HCT116 (cell line): Measurements from ENCODE around the gene PDE9A. TPM values are rescaled to one million over a fixed set of nuclear protein-coding genes. Genes with fewer than 3 reads are reported as not detected.

ENCODE experiments used
- ATAC-seq: fragments of 200-7000 bp; cut with Tn5 transposase; 2 replicates; pipeline ENCODE4 v1.9.1; 2020; ENCODE audit warnings: mild to moderate bottlenecking, moderate library complexity
- BruUV-seq: library from RNA; stranded (reverse); fragments of 400-500 nt; replicated peaks from 2 replicates; lab custom pipeline; 2021; lab: Mats Ljungman, UMichigan
- CTCF ChIA-PET: fragments of 300-600 bp; sonication (Branson Sonifier 250); formaldehyde crosslinking; loops from one replicate; lab custom pipeline; 2021; ENCODE audit warnings: antibody characterized with exemption; lab: Charles Lee
- POLR2A ChIA-PET: fragments of 300-600, 350-600 bp; sonication (Branson Sonifier 250); formaldehyde crosslinking; loops from one replicate; lab custom pipeline; 2021; ENCODE audit warnings: antibody characterized with exemption; lab: Charles Lee
- RAD21 ChIA-PET, 2 experiments: fragments of 300-600 bp; sonication (Branson Sonifier 250); formaldehyde crosslinking; loops; one replicate each; lab custom pipeline; 2023; ENCODE audit warnings: low total read pairs in 2 of 2; ENCODE audit not compliant: uncharacterized antibody in 2 of 2, unreplicated experiment in 2 of 2, low non-redundant PET in 1 of 2; lab: Charles Lee
- DNase-seq: peaks from one replicate; pipeline ENCODE4 v3.0.0-alpha.2; 2010; ENCODE audit warnings: low read depth, low spot score
- H2AFZ ChIP-seq: fragments of 200-600 bp; shearing (Covaris generic), sonication (generic); 2 replicates; pipeline ENCODE4 v1.6.1; 2017; ENCODE audit warnings: low read depth, mixed run types, mixed read lengths, antibody characterized with exemption, low read length; ENCODE audit not compliant: poor library complexity, severe bottlenecking
- H3K27ac ChIP-seq: 2 replicates; pipeline ENCODE4 v1.5.1; 2012; ENCODE audit warnings: low read depth, low read length
- H3K27me3 ChIP-seq: fragments of 200-600 bp; sonication (generic); 2 replicates; pipeline ENCODE4 v1.6.1; 2016; ENCODE audit warnings: mixed run types, low read length, mixed read lengths; ENCODE audit not compliant: insufficient read depth
- H3K36me3 ChIP-seq, 2 experiments: fragments of 200-500 bp in 1 of 2; fragments of 200-600 bp in 1 of 2; sonication (Bioruptor generic) in 1 of 2; sonication (generic) in 1 of 2; 2 replicates each; pipeline versions ENCODE4 v1.5.1 to v1.6.1; 2014 to 2016; ENCODE audit warnings: low read length in 2 of 2, inconsistent platforms in 1 of 2, mixed read lengths in 1 of 2, mixed run types in 1 of 2; ENCODE audit not compliant: insufficient read depth in 2 of 2, control insufficient read depth in 1 of 2
- H3K4me1 ChIP-seq, 2 experiments: fragments of 200-600 bp in 1 of 2; sonication (generic) in 1 of 2; 2 replicates each; pipeline versions ENCODE4 v1.5.1 to v1.6.1; 2012 to 2017; ENCODE audit warnings: low read length in 2 of 2, inconsistent platforms in 1 of 2, mild to moderate bottlenecking in 1 of 2, mixed read lengths in 1 of 2, mixed run types in 1 of 2, moderate library complexity in 1 of 2; ENCODE audit not compliant: insufficient read depth in 2 of 2, control insufficient read depth in 1 of 2
- H3K4me2 ChIP-seq: fragments of 200-600 bp; sonication (generic); 2 replicates; pipeline ENCODE4 v1.6.1; 2017; ENCODE audit warnings: mixed run types, low read length, mixed read lengths
- H3K4me3 ChIP-seq, 2 experiments: fragments of 200-600 bp in 1 of 2; sonication (generic) in 1 of 2; replicated peaks in 1 of 2; 2 replicates each; pipeline ENCODE4 v1.5.1; 2011 to 2016; ENCODE audit warnings: low read length in 2 of 2, control low read depth in 1 of 2, low read depth in 1 of 2, mild to moderate bottlenecking in 1 of 2, mixed read lengths in 1 of 2, mixed run types in 1 of 2
- H3K79me2 ChIP-seq: fragments of 200-600 bp; sonication (generic); 2 replicates; pipeline ENCODE4 v1.6.1; 2017; ENCODE audit warnings: mild to moderate bottlenecking, mixed run types, low read length, moderate library complexity, mixed read lengths; ENCODE audit not compliant: insufficient read depth
- H3K9ac ChIP-seq: fragments of 200-600 bp; sonication (generic); 2 replicates; pipeline ENCODE4 v1.6.1; 2016; ENCODE audit warnings: low read length, mixed read lengths
- H3K9me2 ChIP-seq: fragments of 200-600 bp; sonication (generic), shearing (Covaris generic); 2 replicates; pipeline ENCODE4 v1.6.1; 2017; ENCODE audit warnings: mixed run types, mild to moderate bottlenecking, moderate library complexity; ENCODE audit not compliant: insufficient read depth
- H3K9me3 ChIP-seq, 2 experiments: fragments of 200-500 bp in 1 of 2; fragments of 200-600 bp in 1 of 2; sonication (Bioruptor generic) in 1 of 2; sonication (generic) in 1 of 2; 2 replicates each; pipeline ENCODE4 v1.6.1; 2014 to 2017; ENCODE audit warnings: low read length in 2 of 2, mixed read lengths in 2 of 2, inconsistent platforms in 1 of 2, low read depth in 1 of 2, mild to moderate bottlenecking in 1 of 2, mixed run types in 1 of 2, moderate library complexity in 1 of 2; ENCODE audit not compliant: control insufficient read depth in 1 of 2, insufficient read depth in 1 of 2
- H4K20me1 ChIP-seq: fragments of 200-600 bp; sonication (generic), shearing (Covaris generic); 2 replicates; pipeline ENCODE4 v1.6.1; 2017; ENCODE audit warnings: mixed run types, mild to moderate bottlenecking, moderate library complexity; ENCODE audit not compliant: insufficient read depth
- CBX3 ChIP-seq: IDR thresholded peaks from 2 replicates; pipeline ENCODE4 v1.6.1; 2012; ENCODE audit warnings: low read depth
- CEBPB ChIP-seq: IDR thresholded peaks from 2 replicates; pipeline ENCODE4 v1.6.1; 2012; ENCODE audit warnings: low read depth
- ELF1 ChIP-seq: IDR thresholded peaks from 2 replicates; pipeline ENCODE4 v1.6.1; 2012; ENCODE audit warnings: low read depth, borderline replicate concordance
- JUND ChIP-seq: IDR thresholded peaks from 2 replicates; pipeline ENCODE4 v1.6.1; 2012
- POLR2A ChIP-seq: IDR thresholded peaks from 2 replicates; pipeline ENCODE4 v1.7.0; 2011; ENCODE audit warnings: borderline replicate concordance; ENCODE audit not compliant: insufficient read depth, insufficient read length; ENCODE audit errors: extremely low read depth
- SP1 ChIP-seq: IDR thresholded peaks from 2 replicates; pipeline ENCODE4 v1.6.1; 2012; ENCODE audit warnings: low read depth
- SRF ChIP-seq: IDR thresholded peaks from 2 replicates; pipeline ENCODE4 v1.6.1; 2012; ENCODE audit warnings: low read depth
- TCF7L2 ChIP-seq: IDR thresholded peaks from 2 replicates; pipeline ENCODE4 v1.7.0; 2011; ENCODE audit warnings: borderline replicate concordance, inconsistent platforms; ENCODE audit not compliant: insufficient read depth, insufficient read length; ENCODE audit errors: extremely low read depth
- YY1 ChIP-seq: IDR thresholded peaks from 2 replicates; pipeline ENCODE4 v1.6.1; 2011; ENCODE audit warnings: low read length, low read depth, moderate library complexity, mild to moderate bottlenecking; ENCODE audit not compliant: insufficient replicate concordance; ENCODE audit errors: extremely low read depth
- ZNF274 ChIP-seq: fragments of 200-500 bp; sonication (Bioruptor generic); IDR thresholded peaks from 2 replicates; pipeline ENCODE4 v1.6.1; 2014; ENCODE audit warnings: mild to moderate bottlenecking, low read depth, low read length, inconsistent platforms
- intact Hi-C: fragments of 100-400 bp; cut with micrococcal nuclease; formaldehyde crosslinking; loops from 2 replicates; pipeline ENCODE4 v1.10.0; 2022
- total RNA-seq: library from RNA; stranded (reverse); gene quantifications from one replicate; pipeline ENCODE4 v1.2.1, GENCODE V29; 2021; ENCODE audit not compliant: unreplicated experiment
- TF ChIP-seq, protein P1 (sequence below): IDR thresholded peaks from 2 replicates; pipeline ENCODE4 v1.6.1; 2012

PDE9A gene
- total RNA-seq, 1 experiment from 2014 or later, result 31.4 TPM

DNA sequence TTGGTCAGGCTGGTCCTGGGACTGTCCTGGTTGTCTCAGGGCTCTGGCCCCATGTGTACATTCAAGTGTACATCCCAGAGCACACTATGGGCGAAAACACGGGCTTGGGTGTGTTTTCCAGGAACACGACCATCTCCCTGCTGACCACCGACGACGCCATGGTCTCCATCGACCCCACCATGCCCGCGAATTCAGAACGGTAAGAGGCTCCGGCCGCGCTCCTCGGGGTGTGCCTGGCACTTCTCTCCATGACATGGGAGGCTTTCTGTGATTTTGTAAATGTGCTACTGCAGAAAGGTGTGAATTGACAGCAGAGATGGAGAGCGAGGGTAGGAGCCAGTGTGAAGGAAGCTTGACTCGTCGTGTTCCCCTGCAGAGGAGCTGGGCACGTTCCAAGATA lies 34.4 kb downstream of the PDE9A start:
- intact Hi-C loops, result no loop called here
- Histone ChIP-seq H3K9ac (no peak overlapping the region), H3K9me2 (no peaks in the 10 kb centered on the region), H3K4me1 (no peaks in the 10 kb centered on the region)
- RAD21 ChIA-PET, result no interaction called here
- TF ChIP-seq SRF, result no peak
- no peak for TF ChIP-seq CBX3
- TF ChIP-seq YY1, result no peak
- TF ChIP-seq, protein P1, sequence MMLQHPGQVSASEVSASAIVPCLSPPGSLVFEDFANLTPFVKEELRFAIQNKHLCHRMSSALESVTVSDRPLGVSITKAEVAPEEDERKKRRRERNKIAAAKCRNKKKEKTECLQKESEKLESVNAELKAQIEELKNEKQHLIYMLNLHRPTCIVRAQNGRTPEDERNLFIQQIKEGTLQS, result no peak
- TF ChIP-seq ELF1, result no peak
- TF ChIP-seq SP1, result no peak
- no peak for TF ChIP-seq POLR2A
- no peak for TF ChIP-seq TCF7L2
- no peak for TF ChIP-seq JUND
- TF ChIP-seq, all 23 proteins: peak for 0
- H3K4me3 ChIP-seq, result no peak overlapping the region
- CTCF ChIA-PET, result no interaction called here
- H3K27ac ChIP-seq, result no peak overlapping the region
- POLR2A ChIA-PET, result no interaction called here
- H3K79me2 ChIP-seq, result no peaks in the 10 kb centered on the region
- H3K9me3 ChIP-seq, result no peaks in the 10 kb centered on the region
- ATAC-seq (no peak), DNase-seq (no peak)
- H3K36me3 ChIP-seq, result no peaks in the 10 kb centered on the region
- no peaks in the 10 kb centered on the region for H4K20me1 ChIP-seq
- H3K27me3 ChIP-seq, result no peaks in the 10 kb centered on the region
- no peak overlapping the region for H3K4me2 ChIP-seq
- BruUV-seq, result no TSS peak
- no peak overlapping the region for H2AFZ ChIP-seq

DNA sequence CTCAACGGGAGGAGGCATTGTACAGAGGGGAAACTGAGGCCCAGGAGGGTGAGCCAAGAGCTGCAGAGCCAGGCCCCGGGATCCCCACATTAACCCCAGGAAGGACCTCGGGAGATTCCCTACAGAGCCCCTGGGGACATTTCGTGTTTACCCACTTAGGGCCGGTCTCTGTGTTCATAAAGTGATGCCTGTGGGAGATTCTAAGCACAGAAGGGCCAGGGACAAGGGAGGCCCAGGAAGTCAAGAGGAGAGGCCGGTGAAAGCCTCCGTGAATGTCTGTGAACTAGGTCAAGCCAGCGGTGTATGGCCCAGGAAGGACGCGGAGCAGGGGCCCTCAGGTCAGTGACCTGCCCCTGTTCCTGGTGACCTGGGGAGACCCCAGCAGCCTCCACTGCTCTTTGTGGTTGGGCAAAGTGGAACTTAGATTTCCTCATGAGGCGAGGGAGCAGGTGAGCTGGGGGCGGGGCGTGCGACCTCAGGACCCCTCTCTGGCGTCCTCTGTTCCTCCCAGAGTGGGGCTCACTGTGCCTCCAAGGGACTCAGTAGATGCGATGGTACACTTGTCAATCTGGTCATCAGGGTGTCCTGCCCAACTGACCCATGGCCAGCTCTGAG lies 34.9 kb downstream of the PDE9A start:
- Histone ChIP-seq H3K9ac (no peak overlapping the region), H3K4me2 (no peak overlapping the region), H3K36me3 (no peaks in the 10 kb centered on the region), H4K20me1 (no peaks in the 10 kb centered on the region), H3K9me3 (no peaks in the 10 kb centered on the region), H3K9me2 (no peaks in the 10 kb centered on the region), H3K79me2 (no peaks in the 10 kb centered on the region), H3K27ac (no peak overlapping the region), H3K27me3 (no peaks in the 10 kb centered on the region), H2AFZ (no peak overlapping the region), H3K4me1 (no peaks in the 10 kb centered on the region), H3K4me3 (no peak overlapping the region)
- no TSS peak for BruUV-seq
- no peak for DNase-seq
- ATAC-seq, result no peak
- intact Hi-C loops, result no loop called here
- ChIA-PET RAD21 (no interaction called here), POLR2A (no interaction called here), CTCF (no interaction called here)
- no peak for TF ChIP-seq SRF
- no peak for TF ChIP-seq ZNF274
- TF ChIP-seq CEBPB, result no peak
- TF ChIP-seq SP1, result no peak
